ENCODE measurements around the gene MRPL27. TPM values are rescaled to one million over a fixed set of nuclear protein-coding genes. Genes with fewer than 3 reads are reported as not detected.
A peak's percentile ranks its signal among the peaks of the same experiment; 100 is the strongest.
"Not testable (repeated sequence)": the region's sequence is repeated elsewhere in the genome, so short reads cannot be mapped to it uniquely, and the experiment has no call there.

Gene MRPL27
- total and polyA plus RNA-seq, 10 donors = 26.4 to 102 (median 34.9) TPM

- intact Hi-C loops (cut with DNase I; ENCODE audit: low total_unique reads) = no loop called here
- Histone ChIP-seq H3K4me1 (no peaks in the 10 kb centered on the region), H3K9me3 (no peaks in the 10 kb centered on the region), H3K27ac (no peak overlapping the region), H3K4me3 (no peak overlapping the region), H3K36me3 (no peaks in the 10 kb centered on the region), H3K27me3 (replicated peaks in 1 of 7) (peaks cover 0 to 5% (median 0%) of the 10 kb centered on the region in 7 donors)
- 66 to 84% (median 70%) methylated on average over 4 of the region's 4 CpGs for WGBS, 5 donors
- no peak for DNase-seq
- TF ChIP-seq POLR2A (IDR thresholded peaks at IDR 0.05) (no peak), POLR2AphosphoS5 (IDR thresholded peaks at IDR 0.05) (no peak), CTCF (IDR thresholded peaks at IDR 0.05 in 8 of 11, conservative IDR thresholded peaks at IDR 0.05 in 3 of 11) (no peak)
These were observed 34.9 kb upstream of the MRPL27 start for GRCh38 chr17:50407921-50408320.

GRCh38 chr17:50406578-50406977 is 33.6 kb upstream of the MRPL27 start:
- Histone ChIP-seq H3K27ac (no peak overlapping the region), H3K9me3 (no peaks in the 10 kb centered on the region), H3K4me1 (no peaks in the 10 kb centered on the region), H3K27me3 (replicated peaks in 1 of 7) (peaks cover 0 to 5% (median 0%) of the 10 kb centered on the region in 7 donors), H3K4me3 (no peak overlapping the region), H3K36me3 (no peaks in the 10 kb centered on the region)
- DNase-seq = no peak
- WGBS, 5 donors = 70 to 80% (median 77%) methylated on average over 5 of the region's 5 CpGs
- TF ChIP-seq POLR2A (IDR thresholded peaks at IDR 0.05) = no peak
- no peak for TF ChIP-seq POLR2AphosphoS5 (IDR thresholded peaks at IDR 0.05)
- TF ChIP-seq CTCF (IDR thresholded peaks at IDR 0.05 in 8 of 11, conservative IDR thresholded peaks at IDR 0.05 in 3 of 11) = no peak
- intact Hi-C loops (cut with DNase I; ENCODE audit: low total_unique reads) = no loop called here

- H3K4me3 ChIP-seq; H3K27ac ChIP-seq; H3K27me3 ChIP-seq (replicated peaks in 1 of 7); H3K36me3 ChIP-seq; intact Hi-C loops (cut with DNase I; ENCODE audit: low total_unique reads); H3K9me3 ChIP-seq; DNase-seq; H3K4me1 ChIP-seq: not testable (repeated sequence)
- 83 to 94% (median 90%) methylated on average over 4 of the region's 4 CpGs for WGBS, 5 donors
These were observed 32.4 kb upstream of the MRPL27 start for GRCh38 chr17:50405351-50405750.

GRCh38 chr17:50399591-50399990 is 26.6 kb upstream of the MRPL27 start:
- DNase-seq; intact Hi-C loops (cut with DNase I; ENCODE audit: low total_unique reads); H3K27ac ChIP-seq; H3K4me3 ChIP-seq; H3K9me3 ChIP-seq; H3K27me3 ChIP-seq (replicated peaks in 1 of 7): not testable (repeated sequence)
- WGBS, 5 donors = 87 to 98% (median 94%) methylated on average over 8 of the region's 8 CpGs
- Histone ChIP-seq H3K36me3 (peaks cover 0 to 12% (median 4%) of the 10 kb centered on the region in 6 donors), H3K4me1 (peaks cover 16 to 34% (median 29%) of the 10 kb centered on the region in 6 donors)

- 89 to 97% (median 93%) methylated on average over 3 of the region's 3 CpGs for WGBS, 5 donors
- intact Hi-C loops (cut with DNase I; ENCODE audit: low total_unique reads); H3K9me3 ChIP-seq; H3K27ac ChIP-seq; H3K4me3 ChIP-seq; H3K27me3 ChIP-seq (replicated peaks in 1 of 7); DNase-seq: not testable (repeated sequence)
- peaks cover 0 to 21% (median 13%) of the 10 kb centered on the region in 6 donors for H3K36me3 ChIP-seq
- peaks cover 16 to 43% (median 33%) of the 10 kb centered on the region in 6 donors for H3K4me1 ChIP-seq
These were observed 25.7 kb upstream of the MRPL27 start for GRCh38 chr17:50398672-50399071.

- Histone ChIP-seq H3K27ac (peak overlapping the region in 3 of 8 donors; percentile 92 to 94 (median 93)), H3K4me1 (peaks cover 16 to 47% (median 33%) of the 10 kb centered on the region in 6 donors), H3K4me3 (peak overlapping the region in 5 of 8 donors; percentile 77 to 98 (median 93)), H3K36me3 (peaks cover 0 to 28% (median 21%) of the 10 kb centered on the region in 6 donors), H3K27me3 (replicated peaks in 1 of 7) (no peaks in the 10 kb centered on the region), H3K9me3 (no peaks in the 10 kb centered on the region)
- WGBS, 5 donors = 57 to 67% (median 61%) methylated on average over 8 to 9 of the region's 9 CpGs
- intact Hi-C loops (cut with DNase I; ENCODE audit: low total_unique reads) = no loop called here
- no peak for DNase-seq
- TF ChIP-seq POLR2A (IDR thresholded peaks at IDR 0.05) (no peak), POLR2AphosphoS5 (IDR thresholded peaks at IDR 0.05) (no peak), CTCF (IDR thresholded peaks at IDR 0.05 in 8 of 11, conservative IDR thresholded peaks at IDR 0.05 in 3 of 11) (no peak)
These were observed 24.9 kb upstream of the MRPL27 start for GRCh38 chr17:50397919-50398285.

All from spleen (tissue), 11 donors.